Amniotic stem cell (primary cell): ENCODE results near the gene PIN1.
"Not testable (repeated sequence)": the region's sequence is repeated elsewhere in the genome, so short reads cannot be mapped to it uniquely, and the experiment has no call there.

ENCODE experiments used
- DNase-seq: peaks from one replicate; lab custom pipeline; 2025; lab: John Stamatoyannopoulos, UW

PIN1 gene

DNA sequence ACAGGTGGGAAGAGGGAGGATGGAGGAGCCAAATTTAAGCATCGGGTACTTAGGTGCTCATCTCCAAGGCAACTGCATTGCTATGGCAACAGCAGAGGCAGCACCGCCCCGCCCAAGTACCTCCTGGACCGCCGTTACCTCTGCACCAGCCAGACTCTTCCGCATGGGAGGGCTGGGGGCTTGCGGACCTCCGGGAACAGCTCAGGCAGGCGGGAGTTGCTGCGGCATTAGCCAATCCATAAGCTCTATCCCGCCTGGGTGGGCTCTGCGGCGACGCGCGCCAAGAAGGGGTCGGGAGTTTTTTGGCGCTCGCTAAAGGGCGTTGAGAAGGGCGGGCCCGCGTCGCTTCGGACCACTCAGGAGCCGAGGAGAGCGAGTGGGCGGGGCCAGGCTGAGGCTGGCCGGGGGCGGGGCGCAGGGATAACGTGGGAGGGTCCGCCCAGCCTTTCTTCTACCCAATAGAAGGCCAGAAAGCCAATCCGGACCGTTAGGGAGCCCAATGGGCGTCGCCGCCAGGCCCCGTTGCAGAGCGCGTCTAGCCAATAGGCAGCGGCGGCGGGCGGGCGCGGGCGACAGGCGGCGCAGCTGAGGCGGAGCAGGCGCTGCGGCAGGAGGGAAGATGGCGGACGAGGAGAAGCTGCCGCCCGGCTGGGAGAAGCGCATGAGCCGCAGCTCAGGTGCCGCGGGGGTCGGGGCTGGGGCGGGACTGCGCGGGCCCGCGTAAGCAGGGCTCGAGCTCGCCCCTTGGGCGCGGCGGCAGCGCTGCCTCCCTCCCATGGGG is at the start of gene PIN1:
Gene PIN1, plus strand, starts transcription at position 593 of the 781 bp plus-strand sequence. Its CDS starts 27 bp downstream, at position 620.
- peak; percentile 99 for DNase-seq

DNA sequence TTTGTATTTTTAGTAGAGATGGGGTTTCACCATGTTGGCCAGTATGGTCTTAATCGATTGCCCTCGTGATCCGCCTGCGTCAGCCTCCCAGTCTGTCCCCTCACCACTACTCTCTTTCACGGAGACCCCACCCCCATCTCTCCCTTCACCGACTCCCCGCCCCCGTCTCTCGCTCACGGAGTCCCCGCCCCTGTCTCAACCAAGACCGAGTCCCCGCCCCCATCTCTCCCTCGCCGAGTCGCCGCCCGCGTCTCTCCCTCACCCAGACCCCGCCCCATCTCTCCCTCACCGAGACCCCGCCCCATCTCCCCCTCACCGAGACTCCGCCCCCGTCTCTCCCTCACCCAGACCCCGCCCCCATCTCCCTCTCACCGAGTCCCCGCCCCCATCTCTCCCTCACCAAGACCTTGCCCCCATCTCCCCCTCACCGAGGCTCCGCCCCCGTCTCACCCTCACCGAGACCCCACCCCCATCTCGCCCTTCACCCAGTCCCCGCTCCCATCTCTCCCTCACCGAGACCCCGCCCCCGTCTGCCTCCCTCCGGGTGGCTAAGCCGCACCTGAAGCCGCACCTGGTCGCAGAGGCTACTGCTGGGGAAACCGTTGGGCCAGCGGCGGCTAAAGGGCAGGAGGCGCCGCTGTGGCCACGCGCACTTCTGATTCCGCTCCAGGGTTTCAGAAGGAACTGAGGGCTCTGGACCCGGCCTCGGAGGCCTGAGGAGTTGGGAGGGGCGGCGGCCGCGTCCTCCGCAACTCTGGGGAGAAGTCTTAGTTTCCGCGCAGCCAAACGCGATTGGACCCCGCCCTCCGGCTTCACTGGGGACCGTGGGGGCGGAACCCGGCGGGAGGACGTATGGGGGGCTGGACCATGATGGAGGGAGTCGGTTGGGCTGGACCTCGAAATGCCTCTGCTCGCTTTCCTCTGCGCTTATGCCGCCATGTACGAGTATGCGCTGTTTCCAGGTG is 49.5 kb upstream of the PIN1 start:
- peak; percentile 96 for DNase-seq

DNA sequence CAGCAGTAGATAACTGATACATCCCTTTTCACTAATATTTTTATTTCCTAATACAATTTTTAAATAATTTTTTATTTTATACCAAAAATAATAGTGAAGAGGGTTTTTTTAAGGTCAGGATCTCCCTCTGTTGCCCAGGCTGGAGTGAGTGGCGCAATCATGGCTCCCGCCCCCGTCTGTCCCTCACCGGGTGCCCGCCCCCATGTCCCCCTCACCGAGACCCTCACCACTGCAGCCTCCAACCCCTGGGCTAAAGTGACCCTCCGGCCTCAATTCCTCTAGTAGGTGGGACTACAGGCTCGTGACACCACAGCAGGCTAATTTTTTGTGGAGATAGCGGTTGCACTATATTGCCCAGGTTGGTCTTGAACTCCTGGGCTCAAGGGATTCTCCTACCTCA is 48.8 kb upstream of the PIN1 start:
- DNase-seq, result no peak

DNA sequence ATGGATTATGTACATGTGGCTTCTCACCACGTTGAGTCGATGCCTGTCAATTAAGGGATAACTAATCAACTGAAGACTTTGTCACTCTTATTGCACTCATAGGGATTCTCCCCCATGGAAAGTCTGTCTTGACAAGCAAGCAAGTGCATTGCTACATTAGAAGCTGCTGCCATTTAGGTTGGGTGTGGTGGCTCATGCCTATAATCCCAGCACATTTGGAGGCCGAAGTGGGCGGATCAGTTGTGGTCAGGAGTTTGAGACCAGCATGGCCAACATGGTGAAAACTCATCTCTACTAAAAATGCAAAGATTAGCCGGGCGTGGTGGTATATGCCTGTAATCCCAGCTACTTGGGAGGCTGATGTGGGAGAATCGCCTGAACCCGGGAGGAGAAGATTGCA is 48.3 kb upstream of the PIN1 start:
- no peak for DNase-seq

DNA sequence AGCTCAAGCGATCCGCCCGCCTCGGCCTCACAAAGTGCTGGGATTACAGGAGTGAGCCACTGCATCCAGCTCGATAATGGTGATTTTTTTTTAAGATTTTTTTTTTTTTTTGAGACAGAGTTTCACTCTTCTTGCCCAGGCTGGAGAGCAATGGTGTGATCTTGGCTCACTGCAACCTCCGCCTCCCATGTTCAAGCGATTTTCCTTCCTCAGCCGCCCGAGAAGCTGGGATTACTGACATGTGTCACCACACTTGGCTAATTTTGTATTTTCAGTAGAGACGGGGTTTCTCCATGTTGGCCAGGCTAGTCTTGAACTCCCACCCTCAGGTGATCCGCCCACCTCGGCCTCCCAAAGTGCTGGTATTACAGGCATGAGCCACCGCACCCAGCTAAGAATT is 46.5 kb upstream of the PIN1 start:
- not testable (repeated sequence) for DNase-seq

DNA sequence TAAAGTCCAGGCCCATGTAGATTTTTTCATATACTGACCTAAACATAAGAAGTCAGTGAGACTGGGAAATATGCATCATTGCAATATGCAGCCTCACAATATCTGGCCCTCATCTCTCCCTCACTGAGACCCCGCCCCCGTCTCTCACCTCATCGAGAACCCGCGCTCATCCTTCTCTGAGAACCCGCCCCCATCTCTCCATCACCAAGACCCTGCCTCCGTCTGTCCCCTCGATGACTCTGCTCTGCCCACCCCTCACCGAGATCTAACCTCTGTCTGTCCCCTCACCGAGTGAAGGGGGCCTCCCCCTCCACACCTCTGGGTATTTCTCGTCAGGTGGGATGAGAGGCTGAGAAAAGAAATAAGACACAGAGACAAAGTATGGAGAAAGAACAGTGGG is 46.1 kb upstream of the PIN1 start:
- no peak for DNase-seq

DNA sequence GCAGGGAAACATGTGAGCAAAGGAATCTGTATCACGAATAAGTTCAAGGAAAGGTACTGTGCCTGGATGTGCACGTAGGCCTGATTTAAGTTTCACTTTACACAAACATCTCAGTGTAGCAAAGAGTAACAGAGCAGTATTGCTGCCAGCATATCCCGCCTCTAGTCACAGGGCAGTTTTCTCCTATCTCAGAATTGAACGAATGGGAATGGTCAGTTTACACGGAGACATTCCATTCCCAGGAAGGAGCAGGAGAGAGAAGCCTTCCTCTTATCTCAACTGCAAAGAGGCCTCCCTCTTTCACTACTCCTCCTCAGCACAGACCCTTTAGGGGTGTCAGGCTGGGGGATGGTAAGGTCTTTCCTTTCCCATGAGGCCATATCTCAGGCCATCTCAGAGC is 45.5 kb upstream of the PIN1 start:
- DNase-seq, result not testable (repeated sequence)

DNA sequence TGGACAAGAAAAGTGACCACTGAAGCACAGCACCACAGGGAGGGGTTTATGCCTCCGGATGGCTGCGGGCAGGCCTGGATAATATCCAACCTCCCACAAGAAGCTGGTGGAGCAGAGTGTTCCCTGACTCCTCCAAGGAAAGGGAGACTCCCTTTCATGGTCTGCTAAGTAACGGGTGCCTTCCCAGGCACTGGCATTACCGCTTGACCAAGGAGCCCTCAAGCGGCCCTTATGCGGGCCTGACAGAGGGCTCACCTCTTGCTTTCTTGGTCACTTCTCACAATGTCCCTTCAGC is 44.1 kb upstream of the PIN1 start:
- not testable (repeated sequence) for DNase-seq

DNA sequence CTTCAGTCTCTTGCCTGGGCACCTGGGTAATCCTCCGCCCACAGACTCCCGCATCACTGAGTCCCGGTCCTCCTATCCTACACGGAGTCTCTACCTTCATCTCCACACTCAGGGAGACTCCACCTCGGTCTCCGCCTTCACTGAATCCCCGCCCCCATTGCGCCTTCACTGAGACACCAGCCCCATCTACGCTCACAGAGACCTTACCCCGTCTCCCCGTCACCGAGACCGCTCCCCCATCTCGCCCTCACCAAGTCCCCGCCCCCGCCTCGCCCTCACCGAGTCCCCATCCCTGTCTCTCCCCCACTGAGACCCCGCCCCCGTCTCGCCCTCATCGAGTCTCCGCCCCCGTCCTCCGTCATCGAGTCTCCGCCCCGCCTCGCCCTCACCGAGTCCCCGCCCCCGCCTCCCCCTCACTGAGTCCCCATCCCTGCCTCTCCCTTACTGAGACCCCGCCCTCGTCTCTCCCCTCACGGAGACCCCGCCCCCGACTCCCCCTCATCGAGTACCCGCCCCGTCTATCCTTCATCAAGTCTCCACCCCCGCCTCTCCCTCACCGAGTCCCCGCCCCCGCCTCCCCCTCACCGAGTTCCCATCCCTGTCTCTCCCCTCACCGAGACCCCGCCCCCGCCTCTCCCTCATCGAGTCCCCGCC is 43.4 kb upstream of the PIN1 start:
- DNase-seq, result peak; percentile 94

DNA sequence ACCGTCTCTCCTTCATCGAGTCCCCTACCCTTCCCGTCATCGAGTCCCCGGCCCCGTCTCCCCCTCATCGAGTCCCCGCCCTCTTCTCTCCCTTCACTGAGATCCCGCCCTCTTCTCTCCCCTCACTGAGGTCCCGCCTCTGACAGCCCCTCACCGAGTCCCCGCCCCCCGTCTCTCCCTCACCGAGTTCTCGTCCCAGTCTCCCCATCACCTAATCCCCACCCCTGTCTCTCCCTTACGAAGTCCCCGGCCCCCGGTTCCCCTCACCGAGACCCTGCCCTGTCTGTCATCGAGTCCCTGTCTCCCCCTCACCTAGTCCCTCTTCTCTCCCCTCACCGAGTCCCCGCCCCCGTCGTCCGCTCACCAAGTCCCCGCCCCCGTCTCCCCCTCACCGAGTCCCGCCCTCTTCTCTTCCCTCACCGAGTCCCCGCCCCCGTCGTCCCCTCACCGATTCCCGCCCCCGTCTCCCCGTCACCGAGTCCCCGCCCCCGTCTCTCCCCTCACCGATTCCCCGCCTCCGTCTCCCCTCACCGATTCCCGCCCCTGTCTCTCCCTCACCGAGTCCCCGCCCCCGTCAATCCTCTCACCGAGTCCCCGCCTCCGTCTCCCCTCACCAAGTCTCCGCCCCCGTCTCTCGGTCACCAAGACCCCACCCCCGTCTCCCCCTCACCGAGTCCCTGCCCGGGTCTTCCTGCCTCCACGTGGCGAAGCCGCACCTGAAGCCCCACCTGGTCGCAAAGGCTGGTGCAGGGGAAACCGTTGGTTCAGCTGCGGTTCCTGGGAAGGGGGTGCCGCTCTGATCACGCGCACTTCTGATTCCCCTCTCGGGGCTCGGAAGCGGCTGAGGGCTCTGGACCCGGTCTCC is 42.7 kb upstream of the PIN1 start:
- peak; percentile 91 for DNase-seq

DNA sequence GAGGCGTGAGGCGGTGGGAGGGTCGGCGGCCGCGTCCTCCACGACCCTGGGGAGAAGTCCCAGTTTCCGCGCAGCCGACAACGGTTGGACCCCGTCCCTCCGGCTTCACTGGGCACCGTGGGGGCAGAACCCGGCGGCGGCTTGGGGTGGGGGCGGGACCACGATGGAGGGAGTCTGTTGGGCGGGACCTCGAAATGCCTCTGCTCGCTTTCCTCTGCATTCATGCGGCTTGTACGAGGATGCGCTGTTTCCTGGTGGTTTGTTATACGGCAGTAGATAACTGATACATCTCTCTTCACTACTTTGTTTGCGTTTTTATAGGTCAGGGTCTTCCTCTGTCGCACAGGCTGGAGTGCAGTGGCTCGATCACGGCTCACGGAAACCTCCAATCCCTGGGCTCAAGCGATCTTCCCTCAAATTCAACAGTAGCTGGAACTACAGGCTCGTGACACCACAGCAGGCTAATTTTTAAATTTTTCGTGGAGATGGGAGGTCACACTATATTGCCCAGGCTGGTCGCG is 42.0 kb upstream of the PIN1 start:
- peak; percentile 10 for DNase-seq

DNA sequence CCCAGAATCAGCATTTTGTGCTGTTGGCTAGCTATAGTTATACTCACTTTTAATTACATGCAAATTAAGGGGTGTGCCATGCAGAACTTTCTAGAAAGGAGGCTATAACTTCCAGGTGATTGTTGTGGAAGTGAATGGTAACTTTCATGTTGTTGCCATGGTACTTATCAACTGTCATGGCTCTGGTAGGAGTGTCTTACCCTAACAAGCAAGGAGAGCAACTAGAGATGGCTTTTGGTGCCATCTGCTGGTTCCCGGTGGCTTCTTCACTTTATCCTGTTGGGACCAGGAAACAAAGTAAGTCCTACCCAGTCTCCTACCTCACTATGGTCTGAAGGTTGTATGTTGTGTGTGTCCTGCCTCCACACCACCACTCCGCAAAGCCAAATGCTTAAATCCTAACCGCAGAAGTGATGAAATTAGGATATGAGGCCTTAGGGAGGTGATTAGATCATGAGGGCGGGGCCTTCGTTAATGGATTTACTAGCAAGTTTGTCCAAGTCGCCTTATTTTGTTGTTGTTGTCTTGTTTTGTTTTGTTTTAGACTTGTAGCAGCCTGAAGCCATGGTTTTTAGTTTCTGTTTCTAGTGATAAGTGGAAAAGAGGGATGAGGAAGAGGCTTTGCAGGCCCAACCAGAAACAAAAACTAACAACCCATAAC is 38.9 kb upstream of the PIN1 start:
- peak; percentile 40 for DNase-seq

DNA sequence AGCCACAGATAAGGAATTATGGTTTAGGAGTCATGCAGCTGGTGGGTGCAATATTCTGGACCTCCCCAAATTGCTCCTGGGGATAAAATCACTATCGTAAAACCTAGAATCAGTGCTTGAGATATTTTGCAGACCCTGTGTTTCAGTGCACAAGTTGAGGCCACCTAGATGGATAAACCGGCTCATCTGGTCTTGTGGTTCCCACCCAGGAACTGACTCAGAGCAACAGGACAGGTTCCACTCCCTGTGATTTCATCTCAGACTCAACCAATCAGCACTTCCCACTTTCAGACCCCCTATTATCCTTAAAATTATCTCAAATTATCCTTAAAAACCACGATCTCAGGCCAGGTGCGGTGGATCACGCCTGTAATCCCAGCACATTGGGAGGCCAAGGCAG is 37.2 kb upstream of the PIN1 start:
- no peak for DNase-seq

DNA sequence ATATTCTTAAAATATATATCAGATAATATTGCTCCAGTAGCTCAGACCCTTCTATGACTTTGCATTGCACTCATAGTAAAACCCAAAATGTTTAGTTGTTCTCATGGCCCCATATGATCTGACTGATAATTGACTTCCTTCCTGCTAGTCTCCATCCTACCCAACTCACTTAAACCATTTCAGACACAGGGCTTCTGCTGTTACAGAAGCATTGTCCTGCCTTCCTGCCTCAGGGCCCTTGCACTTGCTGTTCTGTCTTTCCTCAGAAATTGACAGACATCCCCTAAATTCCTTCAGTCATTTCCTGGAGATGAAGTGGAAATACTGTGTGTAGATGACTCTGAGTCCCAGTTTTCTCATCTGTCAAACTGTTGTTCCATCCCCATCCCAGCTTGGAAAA is 36.0 kb upstream of the PIN1 start:
- no peak for DNase-seq

DNA sequence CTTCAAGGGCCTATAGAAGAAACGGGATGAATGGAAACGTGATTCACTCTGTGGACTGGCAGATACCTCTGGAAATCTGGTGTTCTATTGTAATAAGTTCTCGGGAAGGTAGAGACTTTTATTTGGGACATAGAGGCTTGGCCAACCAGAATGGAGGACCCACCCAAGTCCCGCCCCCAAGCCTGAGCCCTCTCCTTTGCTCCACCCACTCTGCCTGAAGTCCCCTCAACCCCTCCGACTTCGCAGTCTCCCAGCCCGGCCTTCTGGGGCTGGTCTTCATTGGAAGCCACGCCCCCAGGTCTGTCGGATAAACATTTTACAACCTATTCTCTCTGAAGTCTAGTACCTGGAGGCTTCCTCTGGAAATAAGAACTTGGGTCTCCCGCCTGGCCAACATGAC is 33.1 kb upstream of the PIN1 start:
- DNase-seq, result no peak

DNA sequence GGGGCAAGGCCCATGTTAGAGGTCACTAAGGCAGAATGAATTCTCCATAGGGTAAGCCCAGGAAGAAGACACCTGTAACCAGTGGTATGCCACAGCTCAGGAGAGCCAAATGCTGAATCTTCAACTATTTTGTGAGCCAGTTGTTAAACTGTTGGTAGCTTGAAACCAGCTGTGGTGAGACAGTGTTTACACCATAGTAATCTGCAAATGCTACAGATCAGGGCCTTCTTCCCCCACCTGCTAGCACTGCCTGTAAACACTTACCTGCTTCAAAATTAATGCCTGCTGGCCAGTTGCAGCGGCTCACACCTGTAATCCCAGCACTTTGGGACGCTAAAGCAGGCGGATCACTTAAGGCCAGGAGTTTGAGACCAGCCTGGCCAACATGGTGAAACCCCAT is 28.3 kb upstream of the PIN1 start:
- DNase-seq, result no peak

DNA sequence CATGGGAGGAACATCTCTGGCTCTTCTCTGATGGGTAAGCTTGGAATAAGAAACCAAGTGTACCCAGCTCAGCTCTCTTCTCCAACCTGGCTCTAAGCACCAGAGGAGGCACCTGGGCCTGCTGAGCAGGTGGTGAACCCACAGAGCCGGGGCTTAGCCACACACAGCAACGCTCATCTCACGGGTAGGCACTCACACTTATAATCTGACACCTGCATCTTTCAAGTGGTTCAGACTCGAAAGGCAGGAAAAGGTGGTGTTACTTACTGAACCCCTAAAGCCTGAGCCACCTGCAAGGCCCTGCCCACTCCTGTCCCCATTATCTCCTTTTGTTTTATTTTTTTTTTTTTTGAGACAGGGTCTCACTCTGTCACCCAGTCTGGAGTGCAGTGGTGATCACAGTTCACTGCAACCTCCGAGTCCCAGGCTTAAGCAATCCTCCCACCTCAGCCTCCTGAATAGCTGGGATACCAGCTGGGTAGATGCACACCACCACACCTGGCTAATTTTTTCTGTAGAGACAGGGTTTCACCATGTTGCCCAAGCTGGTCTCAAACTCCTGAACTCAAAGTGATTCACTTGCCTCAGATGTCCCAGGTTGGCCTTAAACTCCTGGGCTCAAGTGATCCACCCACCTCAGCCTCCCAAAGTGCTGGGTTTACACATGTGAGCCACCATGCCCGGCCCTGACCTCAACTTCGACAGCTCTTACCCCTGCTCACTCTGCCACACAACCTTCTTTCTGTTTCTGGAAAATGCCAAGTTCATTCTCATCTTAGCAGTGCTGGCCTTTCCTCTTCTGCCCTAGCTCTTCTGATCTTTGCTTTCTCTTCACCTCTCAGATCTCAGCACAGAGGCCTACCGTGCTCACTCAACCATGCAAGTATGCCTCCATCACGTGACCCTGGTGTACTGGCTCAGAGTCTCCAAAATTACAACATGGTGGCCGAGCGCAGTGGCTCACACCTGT is 26.0 kb upstream of the PIN1 start:
- no peak for DNase-seq

DNA sequence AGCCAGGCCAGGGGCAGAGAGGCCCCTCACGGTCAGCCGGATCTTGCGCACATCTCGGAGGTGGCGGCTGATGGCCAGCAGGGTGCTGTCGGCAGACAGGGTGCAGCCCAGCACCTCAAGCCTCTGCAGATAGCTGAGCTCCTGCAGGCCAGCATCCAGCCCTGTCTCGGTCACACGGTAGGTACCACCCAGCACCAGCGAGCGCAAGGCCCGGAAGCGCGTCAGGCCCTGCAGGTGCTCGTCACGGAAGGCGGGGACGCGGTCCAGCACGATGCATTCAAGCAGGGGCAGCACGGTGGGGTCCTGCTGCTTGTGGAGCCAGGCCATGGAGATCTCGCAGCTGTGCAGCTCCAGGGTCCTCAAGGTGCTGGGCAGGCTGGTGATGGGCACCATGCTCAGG is 24.0 kb upstream of the PIN1 start:
- DNase-seq, result no peak

DNA sequence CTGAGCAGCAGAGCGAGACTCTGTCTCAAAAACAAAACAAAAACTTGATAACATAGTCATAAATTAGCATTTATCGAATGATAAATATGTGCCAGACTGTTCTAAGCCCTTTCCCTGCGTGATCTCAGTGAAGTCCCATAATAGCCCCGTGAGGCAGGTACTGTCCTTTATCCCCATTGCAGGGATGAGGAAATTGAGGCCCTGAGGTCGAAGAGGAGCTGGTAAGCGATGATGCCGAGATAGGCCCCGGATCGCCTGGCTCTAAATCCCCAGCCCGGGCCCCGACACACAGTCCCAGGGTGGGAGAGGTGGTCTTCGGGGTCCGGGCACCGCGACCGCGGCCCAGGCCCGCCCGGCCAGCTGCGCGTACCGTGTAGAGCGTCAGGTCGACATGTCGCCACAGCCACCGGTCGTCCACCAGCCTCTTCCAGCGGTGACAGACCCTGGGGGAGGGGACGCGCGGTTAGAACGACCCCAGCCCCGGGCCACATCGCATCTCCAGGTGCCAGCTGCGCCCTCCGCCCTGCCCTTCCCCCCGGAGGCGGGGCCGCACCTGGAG is 16.9 kb upstream of the PIN1 start:
- DNase-seq, result no peak
